ENCODE measurements around the gene HTRA2.

The HTRA2 gene

DNA sequence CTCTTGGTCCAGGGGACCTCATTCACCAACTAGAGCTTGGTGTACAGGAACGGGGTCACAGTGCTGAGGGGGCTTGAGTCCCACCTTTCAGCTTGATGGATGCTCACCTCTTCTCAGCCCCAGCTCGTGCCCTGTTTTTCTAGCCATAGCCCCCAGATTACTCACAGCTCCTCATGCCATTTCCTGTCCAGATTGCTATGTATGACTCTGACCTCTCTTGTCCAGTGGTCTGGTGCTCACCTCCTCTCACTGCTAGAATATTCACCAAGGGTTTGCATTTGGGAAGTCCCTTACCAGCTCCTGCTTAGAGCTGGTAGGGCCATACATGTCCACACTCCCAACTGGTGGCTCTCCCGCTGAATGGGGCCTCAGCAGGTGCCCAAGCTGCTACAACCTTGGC, 36.2 kb upstream of the HTRA2 start:
- Histone ChIP-seq H3K9me3 (ENCODE audit: control insufficient read depth, insufficient read depth, low read length) (no peaks in the 10 kb centered on the region), H3K36me3 (ENCODE audit: control insufficient read depth, insufficient read depth, low read length) (peaks cover 34% of the 10 kb centered on the region), H3K9ac (ENCODE audit: low read depth, low read length) (no peak overlapping the region), H3K27me3 (ENCODE audit: control insufficient read depth, insufficient read depth, low read length) (peaks cover 36% of the 10 kb centered on the region), H3K4me3 (ENCODE audit: low read depth, low read length) (no peak overlapping the region), H3K4me1 (ENCODE audit: control insufficient read depth, insufficient read depth, low read length) (no peaks in the 10 kb centered on the region)

DNA sequence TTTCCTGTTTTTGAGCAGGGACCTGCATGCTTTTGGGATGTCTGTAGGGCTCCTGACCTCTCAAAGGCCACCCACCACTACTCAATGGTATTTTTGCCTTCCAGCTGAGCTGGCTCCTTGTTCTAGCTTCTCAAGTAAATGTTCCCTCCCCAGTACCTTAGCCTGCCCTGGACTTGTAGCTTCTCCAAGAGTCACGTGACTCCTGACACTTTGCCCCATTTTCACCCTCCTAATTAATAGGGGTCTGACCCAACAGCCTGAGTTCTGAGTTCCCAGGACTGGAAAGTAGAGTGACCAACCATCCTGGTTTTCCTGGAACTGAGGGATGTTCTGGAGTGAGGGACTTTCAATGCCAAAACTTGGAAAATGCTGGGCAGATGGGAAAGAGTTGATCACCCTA, 34.3 kb upstream of the HTRA2 start:
- peaks cover 30% of the 10 kb centered on the region for H3K36me3 ChIP-seq (ENCODE audit: control insufficient read depth, insufficient read depth, low read length)
- no peaks in the 10 kb centered on the region for H3K9me3 ChIP-seq (ENCODE audit: control insufficient read depth, insufficient read depth, low read length)
- H3K4me3 ChIP-seq (ENCODE audit: low read depth, low read length), result no peak overlapping the region
- peaks cover 55% of the 10 kb centered on the region for H3K27me3 ChIP-seq (ENCODE audit: control insufficient read depth, insufficient read depth, low read length)
- no peak overlapping the region for H3K9ac ChIP-seq (ENCODE audit: low read depth, low read length)
- H3K4me1 ChIP-seq (ENCODE audit: control insufficient read depth, insufficient read depth, low read length), result no peaks in the 10 kb centered on the region

DNA sequence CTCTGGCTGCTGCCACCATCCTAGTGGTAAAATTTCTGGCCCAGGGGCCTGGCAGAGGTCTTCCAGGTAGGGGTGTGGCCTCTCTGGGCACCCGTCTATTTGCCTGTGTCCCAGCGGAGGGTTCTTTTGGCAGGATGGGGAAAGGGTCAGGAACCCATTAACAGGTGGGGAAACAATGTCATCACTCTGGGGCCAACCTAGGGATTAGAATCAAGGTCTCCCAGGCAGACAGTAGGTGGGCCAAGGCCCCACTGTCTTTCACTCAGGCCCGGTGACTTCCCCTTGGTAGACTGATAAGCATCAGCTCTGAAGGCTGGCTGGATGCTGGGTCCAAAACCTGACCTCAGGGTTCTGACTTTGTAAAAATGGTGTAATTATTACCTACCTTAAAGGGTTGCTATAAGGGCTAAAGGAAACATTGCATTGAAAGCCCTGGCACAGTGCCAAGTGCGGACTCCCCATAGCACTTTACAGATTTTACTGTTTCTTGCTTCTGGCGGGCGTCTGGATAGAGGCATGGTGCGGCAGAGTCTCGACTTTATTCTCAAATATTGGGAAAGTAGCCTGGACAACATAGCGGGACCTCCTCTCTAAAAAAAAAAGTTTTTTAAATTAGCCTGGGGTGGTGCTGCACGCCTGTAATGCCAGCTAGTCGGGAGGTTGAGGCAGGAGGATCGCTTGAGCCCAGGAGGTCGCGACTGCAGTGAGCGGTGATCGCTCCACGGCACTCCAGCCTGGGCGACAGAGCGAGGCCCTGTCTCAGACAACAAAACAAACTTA, 32.5 kb upstream of the HTRA2 start:
- H3K36me3 ChIP-seq (ENCODE audit: control insufficient read depth, insufficient read depth, low read length), result peaks cover 15% of the 10 kb centered on the region
- H3K4me3 ChIP-seq (ENCODE audit: low read depth, low read length), result peak overlapping the region; percentile 45
- no peaks in the 10 kb centered on the region for H3K9me3 ChIP-seq (ENCODE audit: control insufficient read depth, insufficient read depth, low read length)
- peaks cover 72% of the 10 kb centered on the region for H3K27me3 ChIP-seq (ENCODE audit: control insufficient read depth, insufficient read depth, low read length)
- no peaks in the 10 kb centered on the region for H3K4me1 ChIP-seq (ENCODE audit: control insufficient read depth, insufficient read depth, low read length)
- H3K9ac ChIP-seq (ENCODE audit: low read depth, low read length), result no peak overlapping the region

DNA sequence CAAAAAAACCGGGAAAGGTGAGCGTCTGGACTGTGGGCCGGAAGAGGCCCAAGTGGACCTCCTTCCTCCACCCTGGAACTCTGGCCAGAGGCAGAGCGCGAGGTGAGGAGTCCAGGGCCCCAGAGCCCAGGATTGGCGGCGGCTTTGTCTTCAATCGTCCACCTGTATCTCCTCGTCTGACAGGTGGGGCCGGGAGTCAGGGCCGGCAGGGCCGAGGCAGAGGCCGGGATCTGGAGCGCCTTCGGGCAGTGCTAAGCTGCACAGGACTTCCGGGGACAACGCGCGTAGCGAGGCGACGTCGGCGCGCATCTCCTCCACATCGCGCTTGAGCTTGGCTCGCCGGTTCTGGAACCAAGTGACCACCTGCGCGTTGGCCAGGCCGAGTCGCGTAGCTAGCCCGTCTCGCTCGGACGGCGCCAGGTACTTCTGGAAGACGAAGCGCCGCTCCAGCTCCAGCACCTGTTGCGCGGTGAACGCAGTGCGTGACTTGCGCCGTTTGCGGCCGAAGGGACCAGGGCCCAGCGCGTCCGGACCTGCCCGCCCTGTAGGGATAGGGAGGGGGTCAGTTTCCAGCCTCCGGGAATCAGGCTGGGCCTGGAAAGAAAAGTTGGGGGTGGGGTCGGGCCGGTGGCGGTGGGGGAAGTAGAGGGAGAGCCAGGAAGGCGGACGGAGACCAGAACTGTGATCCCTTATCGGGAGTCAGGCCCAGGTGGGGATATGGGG, 31.8 kb upstream of the HTRA2 start:
- Histone ChIP-seq H3K27me3 (ENCODE audit: control insufficient read depth, insufficient read depth, low read length) (peaks cover 80% of the 10 kb centered on the region), H3K4me1 (ENCODE audit: control insufficient read depth, insufficient read depth, low read length) (no peaks in the 10 kb centered on the region), H3K4me3 (ENCODE audit: low read depth, low read length) (peak overlapping the region; percentile 45), H3K9me3 (ENCODE audit: control insufficient read depth, insufficient read depth, low read length) (no peaks in the 10 kb centered on the region), H3K9ac (ENCODE audit: low read depth, low read length) (no peak overlapping the region), H3K36me3 (ENCODE audit: control insufficient read depth, insufficient read depth, low read length) (peaks cover 12% of the 10 kb centered on the region)

DNA sequence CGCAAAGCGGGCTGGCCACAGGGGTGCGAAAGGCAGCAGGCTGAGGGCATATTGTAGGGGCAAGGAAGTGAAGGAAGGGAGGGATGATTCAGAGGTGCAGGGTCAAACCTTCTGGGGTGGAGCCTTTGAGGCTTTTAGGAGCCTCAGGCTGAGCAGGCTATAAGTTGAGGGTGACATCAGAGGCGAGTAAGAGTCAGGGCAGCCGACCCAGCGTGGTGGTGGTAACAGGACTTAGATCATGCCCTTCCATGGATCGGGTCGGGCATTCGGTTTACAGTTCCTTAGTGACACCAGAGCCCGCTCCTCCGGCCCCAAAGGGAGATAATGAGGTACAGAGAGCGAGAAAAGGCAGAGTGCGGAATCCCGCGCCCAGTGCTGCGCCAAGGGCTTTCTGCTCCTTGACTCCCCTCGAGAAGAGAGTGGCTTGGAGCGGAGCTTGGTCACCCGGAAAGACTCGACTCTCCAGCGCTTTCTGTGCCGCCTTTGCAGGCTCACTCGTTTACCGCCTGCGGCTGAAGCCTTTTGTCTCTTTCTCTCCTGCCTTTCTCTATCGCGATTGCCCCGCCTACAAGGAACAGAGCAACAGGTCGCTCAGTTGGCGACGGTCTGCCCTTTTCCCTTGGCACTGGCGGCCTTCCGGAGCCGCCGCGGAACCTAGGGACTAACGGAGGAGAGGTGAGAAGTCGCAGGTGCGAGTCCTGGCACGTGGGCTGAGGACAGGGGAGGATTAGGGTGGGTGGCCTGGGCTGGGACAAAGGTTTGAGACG, 31.1 kb upstream of the HTRA2 start:
- Histone ChIP-seq H3K27me3 (ENCODE audit: control insufficient read depth, insufficient read depth, low read length) (peaks cover 87% of the 10 kb centered on the region), H3K4me1 (ENCODE audit: control insufficient read depth, insufficient read depth, low read length) (no peaks in the 10 kb centered on the region), H3K9ac (ENCODE audit: low read depth, low read length) (no peak overlapping the region), H3K4me3 (ENCODE audit: low read depth, low read length) (peak overlapping the region; percentile 45), H3K36me3 (ENCODE audit: control insufficient read depth, insufficient read depth, low read length) (peaks cover 5% of the 10 kb centered on the region), H3K9me3 (ENCODE audit: control insufficient read depth, insufficient read depth, low read length) (no peaks in the 10 kb centered on the region)

DNA sequence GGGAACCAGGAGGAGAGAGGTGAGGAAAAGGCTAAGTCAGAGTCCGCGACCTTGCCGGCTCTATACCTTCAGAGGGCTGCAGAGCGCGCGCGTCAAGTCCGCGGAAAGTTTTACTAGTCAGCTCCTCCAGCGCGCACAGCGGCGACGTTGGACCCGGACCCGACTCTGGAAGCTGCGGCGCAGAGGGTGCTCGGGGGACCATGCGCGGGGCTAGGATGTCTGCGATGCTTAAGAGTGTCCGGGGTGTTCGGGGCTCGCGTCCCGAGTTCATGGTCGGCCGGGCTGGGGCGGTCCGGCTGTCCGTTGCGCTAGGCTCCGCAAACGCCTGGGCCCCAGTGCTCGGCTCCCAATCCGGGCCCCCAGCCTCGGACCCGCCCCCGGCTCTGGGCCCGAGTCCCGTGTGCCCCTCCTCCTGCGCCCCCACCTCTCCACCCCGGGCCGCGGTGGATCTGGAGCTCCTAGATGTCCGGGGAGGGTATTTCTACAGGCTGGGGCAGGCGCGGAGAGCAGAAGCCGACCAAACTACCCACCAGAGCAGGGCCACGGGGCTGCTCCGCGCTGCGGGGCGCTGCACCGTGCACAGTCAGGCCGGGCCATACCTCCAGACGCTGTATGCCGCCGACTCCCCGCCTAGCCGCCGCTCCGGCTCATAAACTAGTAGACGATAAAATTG, 30.3 kb upstream of the HTRA2 start, which contains the start of gene LBX2:
Gene LBX2 (minus strand): TSS at position 337 of the 673 bp plus-strand sequence. CDS start 66 bp downstream, at position 271.
- Histone ChIP-seq H3K4me3 (ENCODE audit: low read depth, low read length) (peak within 1 kb of the TSS; percentile 45), H3K9me3 (ENCODE audit: control insufficient read depth, insufficient read depth, low read length) (no peaks in the 10 kb centered on the region), H3K27me3 (ENCODE audit: control insufficient read depth, insufficient read depth, low read length) (peaks cover 94% of the 10 kb centered on the region), H3K9ac (ENCODE audit: low read depth, low read length) (no peak within 1 kb of the TSS), H3K4me1 (ENCODE audit: control insufficient read depth, insufficient read depth, low read length) (no peaks in the 10 kb centered on the region), H3K36me3 (ENCODE audit: control insufficient read depth, insufficient read depth, low read length) (no peaks in the 10 kb centered on the region)

DNA sequence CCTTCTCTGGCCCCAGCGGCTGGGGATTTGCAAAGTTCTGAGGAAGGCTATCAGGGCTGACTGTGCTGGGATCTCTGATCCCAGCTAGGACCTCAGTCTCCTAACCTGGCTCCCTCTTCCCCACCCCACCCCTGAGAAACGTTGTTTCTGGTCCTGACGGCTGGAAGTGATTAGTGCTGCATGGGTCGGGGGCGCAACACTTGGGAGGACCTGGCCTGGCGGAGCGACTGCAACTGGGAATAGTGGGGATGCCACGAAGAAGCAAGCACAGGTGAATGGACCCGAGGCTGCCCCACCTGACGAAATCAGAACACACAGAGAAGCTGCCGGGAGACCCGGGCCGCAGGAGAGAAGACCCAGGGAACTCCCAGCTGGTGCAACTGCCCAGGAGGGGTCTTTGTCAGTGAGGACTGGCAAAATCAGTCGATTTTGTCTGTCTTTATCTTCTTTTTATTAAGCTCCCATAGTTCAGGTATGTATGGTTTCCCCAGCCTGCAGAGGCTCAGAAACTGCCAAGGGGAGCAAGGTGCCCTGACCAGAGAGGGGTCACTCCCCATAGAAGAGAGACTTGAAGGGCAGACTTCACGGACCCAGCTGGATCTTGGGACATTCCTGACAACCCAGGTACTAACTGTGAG, 29.7 kb upstream of the HTRA2 start:
- no peak overlapping the region for H3K9ac ChIP-seq (ENCODE audit: low read depth, low read length)
- H3K9me3 ChIP-seq (ENCODE audit: control insufficient read depth, insufficient read depth, low read length), result no peaks in the 10 kb centered on the region
- H3K27me3 ChIP-seq (ENCODE audit: control insufficient read depth, insufficient read depth, low read length), result peaks cover 100% of the 10 kb centered on the region
- no peaks in the 10 kb centered on the region for H3K4me1 ChIP-seq (ENCODE audit: control insufficient read depth, insufficient read depth, low read length)
- no peaks in the 10 kb centered on the region for H3K36me3 ChIP-seq (ENCODE audit: control insufficient read depth, insufficient read depth, low read length)
- H3K4me3 ChIP-seq (ENCODE audit: low read depth, low read length), result peak overlapping the region; percentile 41

DNA sequence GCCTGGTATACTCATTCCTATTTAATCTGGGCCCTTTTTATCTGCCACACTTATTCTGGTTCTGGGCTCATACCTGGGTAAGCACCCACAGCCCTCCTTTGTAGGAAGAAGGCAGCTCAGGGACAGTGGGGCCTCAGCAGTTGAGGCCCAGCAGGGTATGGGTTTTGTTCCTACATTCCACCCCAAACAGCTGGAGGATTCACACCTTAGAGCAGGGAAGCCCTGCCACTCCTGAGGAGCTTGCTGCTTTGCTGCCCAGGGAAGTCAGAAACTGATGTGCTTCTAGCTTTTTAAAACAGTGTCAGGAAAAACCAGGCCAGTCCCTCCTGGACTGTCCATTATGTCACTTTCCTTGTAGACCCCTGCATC, 29.2 kb upstream of the HTRA2 start:
- H3K9ac ChIP-seq (ENCODE audit: low read depth, low read length), result no peak overlapping the region
- H3K36me3 ChIP-seq (ENCODE audit: control insufficient read depth, insufficient read depth, low read length), result peaks cover 4% of the 10 kb centered on the region
- peaks cover 100% of the 10 kb centered on the region for H3K27me3 ChIP-seq (ENCODE audit: control insufficient read depth, insufficient read depth, low read length)
- H3K4me3 ChIP-seq (ENCODE audit: low read depth, low read length), result peak overlapping the region; percentile 41
- H3K9me3 ChIP-seq (ENCODE audit: control insufficient read depth, insufficient read depth, low read length), result no peaks in the 10 kb centered on the region
- H3K4me1 ChIP-seq (ENCODE audit: control insufficient read depth, insufficient read depth, low read length), result no peaks in the 10 kb centered on the region

DNA sequence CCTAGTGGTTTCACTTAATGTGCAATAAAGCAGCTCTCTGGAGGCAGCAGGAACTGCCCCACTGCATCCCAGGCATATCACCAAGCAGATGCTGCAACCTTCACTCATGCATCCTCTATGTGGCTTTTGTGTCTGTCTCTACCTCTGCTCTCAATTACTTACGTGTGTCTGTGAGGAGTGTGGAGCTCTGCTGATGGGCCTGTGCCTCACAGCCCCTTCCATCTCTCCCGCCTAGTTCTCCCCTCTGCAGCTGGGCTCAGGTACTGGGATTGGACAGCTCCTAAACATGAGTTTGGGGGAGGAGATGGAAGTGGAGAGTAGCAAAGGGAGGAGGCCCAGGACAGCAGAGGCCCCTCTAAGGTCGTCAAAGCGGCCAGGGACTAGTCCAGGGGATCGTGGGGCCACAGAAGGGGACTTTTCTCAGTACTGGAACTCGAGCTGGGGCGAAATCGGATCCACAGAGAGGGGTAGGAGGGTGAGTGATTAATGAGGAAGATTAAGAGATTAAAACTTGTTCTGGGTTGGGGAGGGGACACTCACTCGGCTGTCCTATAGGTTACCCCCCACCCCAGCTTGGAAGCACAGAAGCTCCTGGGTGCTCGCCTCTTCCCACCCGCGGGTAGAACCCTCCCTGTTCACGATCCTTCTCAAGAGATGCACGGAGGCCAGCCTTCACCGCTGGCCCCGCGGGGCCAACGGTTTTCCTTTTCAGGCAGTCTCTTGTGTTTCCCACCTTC, 28.2 kb upstream of the HTRA2 start:
- Histone ChIP-seq H3K4me3 (ENCODE audit: low read depth, low read length) (peak overlapping the region; percentile 48), H3K9ac (ENCODE audit: low read depth, low read length) (no peak overlapping the region), H3K27me3 (ENCODE audit: control insufficient read depth, insufficient read depth, low read length) (peaks cover 95% of the 10 kb centered on the region), H3K9me3 (ENCODE audit: control insufficient read depth, insufficient read depth, low read length) (no peaks in the 10 kb centered on the region), H3K4me1 (ENCODE audit: control insufficient read depth, insufficient read depth, low read length) (peaks cover under 1% of the 10 kb centered on the region), H3K36me3 (ENCODE audit: control insufficient read depth, insufficient read depth, low read length) (peaks cover 4% of the 10 kb centered on the region)

DNA sequence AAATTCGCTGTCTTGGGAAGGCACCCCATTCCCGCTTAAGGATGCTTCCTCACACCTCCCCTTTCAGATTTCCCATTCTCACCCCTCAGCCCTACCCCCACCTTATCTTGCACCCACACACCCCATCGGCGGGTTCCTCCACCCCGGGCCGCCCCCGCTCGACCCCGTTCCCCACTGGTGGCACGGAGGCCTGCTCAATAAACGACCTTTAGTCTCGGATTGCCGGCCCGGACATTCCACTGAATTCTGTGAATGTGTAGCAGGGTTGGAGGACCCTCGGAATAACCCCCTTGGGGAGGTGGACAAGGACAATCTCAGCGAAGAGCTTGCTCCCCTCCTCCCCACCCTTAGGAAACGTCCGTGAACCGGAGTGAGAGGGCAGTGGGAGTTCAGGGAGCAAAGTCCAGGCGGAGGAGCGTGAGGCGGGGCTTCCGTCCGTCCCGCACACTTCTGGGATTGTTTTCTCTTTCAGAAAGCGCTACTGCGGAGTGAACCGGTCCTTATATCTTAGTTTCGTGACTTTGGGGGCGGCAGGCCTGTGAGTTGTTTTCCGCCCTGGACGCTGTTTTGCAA, 27.5 kb upstream of the HTRA2 start:
- H3K4me1 ChIP-seq (ENCODE audit: control insufficient read depth, insufficient read depth, low read length), result peaks cover 3% of the 10 kb centered on the region
- H3K4me3 ChIP-seq (ENCODE audit: low read depth, low read length), result peak overlapping the region; percentile 48
- H3K27me3 ChIP-seq (ENCODE audit: control insufficient read depth, insufficient read depth, low read length), result peaks cover 91% of the 10 kb centered on the region
- peaks cover 4% of the 10 kb centered on the region for H3K36me3 ChIP-seq (ENCODE audit: control insufficient read depth, insufficient read depth, low read length)
- H3K9me3 ChIP-seq (ENCODE audit: control insufficient read depth, insufficient read depth, low read length), result no peaks in the 10 kb centered on the region
- no peak overlapping the region for H3K9ac ChIP-seq (ENCODE audit: low read depth, low read length)
